GM10847 (cell line): ENCODE results near the gene CPLANE2.
A peak's percentile ranks its signal among the peaks of the same experiment; 100 is the strongest.

Experiments
- POLR2A ChIP-seq: IDR thresholded peaks from 2 replicates; pipeline ENCODE4 v1.6.1; 2011; ENCODE audit not compliant: insufficient read length; ENCODE audit errors: extremely low read depth

The CPLANE2 gene

DNA sequence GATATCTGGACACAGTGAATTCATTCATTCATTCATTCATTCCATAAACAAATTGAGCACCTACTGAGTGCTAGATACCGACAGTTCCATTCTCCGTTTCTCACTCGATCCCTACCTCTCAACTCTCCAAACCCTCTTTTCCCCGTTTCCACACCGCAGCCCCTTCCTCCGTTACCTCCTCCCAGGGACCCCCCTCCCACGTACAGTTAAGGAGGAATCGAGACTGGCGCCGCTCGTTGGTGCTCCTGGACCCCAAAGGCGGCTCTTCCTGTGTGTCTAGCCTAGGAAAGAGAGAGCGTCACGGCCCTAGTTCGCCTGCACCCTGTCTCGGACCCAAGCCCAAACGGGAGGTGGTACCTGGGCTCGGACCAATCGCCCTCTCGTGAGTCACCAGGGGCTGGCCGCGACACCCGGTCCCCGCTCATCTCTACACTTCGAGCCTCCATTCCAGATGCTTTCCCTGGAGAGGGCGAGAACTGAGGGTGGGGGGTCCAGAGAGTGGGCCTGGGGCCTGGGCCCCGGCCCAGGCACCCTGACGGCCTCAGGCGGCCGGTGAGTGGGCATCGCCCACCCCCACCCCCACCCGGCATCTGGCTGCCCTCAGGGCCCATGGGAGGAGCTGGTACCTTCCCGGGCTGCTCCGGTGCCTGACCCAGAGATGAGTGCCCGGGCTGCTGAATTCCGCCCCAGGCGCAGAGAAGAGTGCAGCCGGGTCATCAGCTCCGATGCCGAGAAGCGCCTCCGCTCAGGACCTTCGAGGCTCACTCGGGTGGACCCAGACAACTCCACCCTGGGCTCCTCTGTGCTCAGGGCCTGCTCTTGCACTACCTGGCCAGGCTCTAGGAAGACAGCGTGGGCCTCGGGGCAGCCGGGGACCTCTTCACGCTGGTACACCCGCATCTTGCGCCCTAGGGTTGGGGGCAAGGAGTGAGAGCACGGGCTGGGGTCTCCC, 29.4 kb downstream of the CPLANE2 start:
- TF ChIP-seq POLR2A = no peak

DNA sequence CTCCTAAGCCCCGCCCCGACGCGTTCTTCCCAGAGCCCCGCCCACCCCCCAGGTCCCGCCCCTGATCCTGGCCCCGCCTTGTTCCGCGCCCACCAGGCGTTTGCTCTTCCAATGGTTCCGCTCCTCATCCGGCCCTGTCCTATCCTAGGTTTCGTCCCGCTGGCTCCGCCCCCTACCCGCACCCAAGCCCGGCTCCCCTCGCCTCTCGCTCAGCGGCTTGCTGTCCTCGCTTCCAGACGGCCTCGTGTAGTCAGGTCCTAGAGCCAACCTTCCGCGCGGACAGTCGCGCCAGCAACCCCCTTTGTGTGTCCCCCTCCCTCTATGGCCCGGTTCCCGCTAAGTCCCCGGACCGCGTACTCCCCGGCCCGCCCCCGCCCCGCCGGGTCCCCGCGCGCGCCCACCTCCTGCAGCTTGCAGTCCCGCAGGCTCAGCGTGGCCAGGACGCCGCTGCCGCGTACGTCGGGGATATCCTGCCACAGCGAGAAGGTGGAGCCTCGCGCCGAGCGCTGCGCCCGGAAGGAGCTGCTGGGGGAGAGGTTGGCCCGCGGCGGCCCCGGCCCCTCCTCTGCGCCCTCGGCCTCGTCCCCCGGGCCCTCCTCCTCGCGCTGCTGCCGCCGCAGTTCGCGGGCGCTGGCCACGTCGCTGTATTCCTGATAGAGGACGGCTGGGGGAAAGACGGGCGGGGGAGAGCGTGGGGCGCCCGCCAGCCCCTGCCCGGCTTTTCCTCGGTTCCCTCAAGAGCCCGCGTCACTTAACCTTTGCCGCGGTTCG, 30.3 kb downstream of the CPLANE2 start:
- peak; percentile 47 for TF ChIP-seq POLR2A

DNA sequence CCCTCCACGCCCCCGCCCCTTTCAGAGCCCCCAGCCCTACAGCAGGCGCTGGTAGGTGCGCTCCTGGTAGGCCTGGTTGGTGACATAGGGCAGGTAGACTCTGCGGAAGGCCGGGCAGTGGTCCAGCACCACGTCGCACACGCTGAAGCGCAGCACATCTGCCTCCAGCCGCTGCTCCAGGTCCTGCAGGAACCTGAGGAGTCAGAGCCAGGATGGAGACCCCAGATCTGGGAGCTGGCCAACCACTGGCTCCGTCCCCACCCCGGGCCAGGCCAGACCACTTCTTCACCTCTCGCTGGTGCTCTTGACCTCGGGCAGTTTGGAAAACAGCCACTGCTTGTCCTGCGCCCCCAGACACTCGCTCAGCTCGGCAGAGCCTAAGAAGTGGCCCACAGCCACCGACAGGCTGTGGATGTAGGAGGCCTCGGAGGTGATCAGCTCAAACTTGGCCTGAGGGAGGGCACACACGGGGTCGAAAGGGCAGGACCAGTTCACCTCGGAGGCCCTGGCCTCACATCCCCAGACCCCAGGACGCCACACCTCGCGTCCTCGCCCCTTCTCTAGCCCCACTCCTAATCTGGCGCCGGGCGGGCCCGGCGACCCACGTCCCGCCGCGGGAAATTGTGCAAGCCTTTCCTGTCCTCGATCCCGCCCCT, 31.0 kb downstream of the CPLANE2 start:
- TF ChIP-seq POLR2A = no peak

DNA sequence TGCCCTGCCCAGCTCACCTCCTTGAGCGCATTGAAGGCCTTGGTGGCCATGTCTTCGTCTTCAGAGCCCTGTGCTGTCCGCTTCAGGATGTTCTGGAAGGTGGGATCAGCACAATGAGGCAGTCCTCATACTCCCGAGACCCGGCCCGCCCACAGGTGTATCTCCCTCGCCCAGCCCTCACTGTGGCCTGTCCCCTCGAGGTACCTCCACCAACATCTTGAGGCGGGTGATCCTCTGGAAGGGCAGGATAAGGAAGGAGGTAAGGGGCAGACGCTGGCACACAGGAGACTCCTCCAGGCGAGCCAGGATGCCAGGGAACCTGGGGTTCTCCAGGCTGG, 31.7 kb downstream of the CPLANE2 start:
- TF ChIP-seq POLR2A = no peak

DNA sequence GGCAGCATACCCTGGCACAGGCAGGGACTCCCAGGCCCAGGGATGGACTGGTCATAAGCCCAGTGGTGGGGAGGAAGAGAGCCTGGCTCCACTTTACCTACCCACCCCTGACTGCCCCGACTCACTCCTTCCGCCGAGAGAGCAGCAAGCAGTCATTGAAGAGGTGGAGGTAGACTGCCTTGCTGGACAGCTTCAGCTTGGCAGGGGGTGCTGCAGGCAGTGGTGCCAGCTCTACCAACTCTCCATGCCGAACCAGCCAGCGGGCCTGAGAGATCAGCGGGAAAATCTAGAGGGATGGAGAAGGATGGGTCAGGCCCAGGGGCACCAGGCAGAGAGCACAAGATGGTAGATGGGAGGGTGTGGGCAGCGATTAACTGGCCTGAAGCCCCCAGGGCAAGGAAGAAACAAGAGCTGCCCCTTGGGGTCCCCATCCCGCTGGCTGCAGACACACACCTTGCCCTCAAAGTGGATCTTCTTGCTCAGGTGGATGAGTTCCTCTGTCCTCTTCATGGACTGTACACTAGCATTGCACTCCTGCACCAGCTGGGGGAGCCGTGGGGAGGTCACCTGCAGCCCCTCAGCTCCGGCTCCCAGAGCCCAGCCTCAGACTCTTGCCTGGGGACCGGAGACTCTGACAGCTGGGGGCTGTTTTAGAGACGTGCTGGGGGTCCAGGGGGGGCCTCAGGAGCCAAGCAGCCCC, 32.2 kb downstream of the CPLANE2 start:
- TF ChIP-seq POLR2A = no peak

DNA sequence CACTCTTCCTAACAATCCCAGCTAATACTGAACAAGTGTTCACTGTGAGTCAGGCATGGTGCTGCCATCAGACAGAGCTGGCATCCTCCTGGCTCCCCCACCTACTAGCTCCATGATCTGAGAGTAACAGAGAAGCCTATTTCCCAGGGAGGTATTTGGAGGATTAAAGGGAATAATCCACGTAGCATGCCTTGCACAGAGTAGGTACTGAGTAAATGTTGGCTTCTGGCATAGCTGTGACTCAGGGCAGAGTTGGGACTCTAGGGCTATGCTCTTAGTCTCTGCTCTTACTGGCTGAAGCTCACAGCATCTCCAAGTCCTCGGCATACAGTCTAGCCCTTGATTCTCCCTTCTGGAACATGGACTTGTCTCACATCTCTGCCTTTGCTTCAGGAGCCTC, 32.8 kb downstream of the CPLANE2 start:
- TF ChIP-seq POLR2A = no peak

DNA sequence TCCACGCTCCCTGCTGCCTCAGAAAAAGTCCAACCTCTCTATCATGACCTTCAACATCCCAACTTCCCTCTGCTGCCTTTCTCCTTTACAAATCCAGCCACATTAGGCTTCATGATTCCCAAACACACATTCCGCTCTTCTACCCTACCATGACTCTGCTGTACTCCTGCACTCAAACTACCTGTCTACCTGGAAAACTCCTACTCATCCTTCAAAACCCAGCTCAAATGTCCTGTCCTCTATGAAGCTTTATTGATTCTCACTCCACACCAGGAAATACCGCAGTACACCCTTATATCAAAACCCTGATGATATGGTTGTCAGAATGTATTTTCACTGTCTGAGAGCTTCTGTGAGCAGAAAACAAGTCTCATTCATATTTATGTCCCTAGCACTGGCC, 33.4 kb downstream of the CPLANE2 start:
- TF ChIP-seq POLR2A = no peak

DNA sequence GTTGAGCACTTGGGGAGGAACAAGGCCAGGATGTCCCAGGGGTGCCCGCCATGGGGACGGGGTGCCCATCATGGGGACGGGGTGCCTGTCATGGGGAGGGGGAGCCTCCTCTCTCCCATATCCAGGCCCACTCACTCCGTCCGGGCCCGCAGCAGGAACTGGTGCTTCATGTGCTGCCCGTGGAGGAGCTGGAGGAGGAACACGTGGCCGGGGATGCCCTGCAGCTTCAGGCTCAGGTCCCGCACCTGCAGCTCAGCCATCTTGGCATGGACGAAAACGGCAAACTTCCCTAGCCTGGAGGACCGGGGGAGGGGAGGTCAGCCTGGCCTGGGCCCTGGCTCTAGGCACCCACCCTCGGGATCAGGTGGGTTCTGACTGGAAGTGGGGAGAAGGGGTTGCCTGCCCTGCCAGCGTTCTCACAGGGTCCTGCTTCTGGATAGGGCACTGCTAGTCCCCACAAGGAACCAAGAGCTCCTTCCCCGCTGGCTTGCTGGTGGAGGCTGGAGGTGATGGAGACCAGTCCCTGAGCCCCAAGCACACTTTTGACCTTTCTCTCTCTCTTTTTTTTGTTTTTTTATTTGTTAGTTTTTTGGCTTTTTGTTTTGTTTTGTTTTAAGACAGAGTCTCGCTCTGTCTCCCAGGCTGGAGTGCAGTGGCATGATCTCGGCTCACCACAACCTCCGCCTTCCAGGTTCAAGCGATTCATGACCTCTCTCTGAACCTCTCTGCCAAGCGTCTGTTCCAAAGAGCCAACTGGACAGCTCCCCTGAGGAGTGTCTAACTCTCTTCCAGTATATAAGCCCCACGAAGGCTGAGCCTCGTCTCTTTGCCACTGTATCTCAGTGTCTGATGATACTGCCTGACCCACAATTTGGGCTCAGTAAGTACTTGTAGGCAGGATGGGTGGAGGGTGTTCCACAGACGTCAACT, 34.4 kb downstream of the CPLANE2 start:
- TF ChIP-seq POLR2A = no peak

DNA sequence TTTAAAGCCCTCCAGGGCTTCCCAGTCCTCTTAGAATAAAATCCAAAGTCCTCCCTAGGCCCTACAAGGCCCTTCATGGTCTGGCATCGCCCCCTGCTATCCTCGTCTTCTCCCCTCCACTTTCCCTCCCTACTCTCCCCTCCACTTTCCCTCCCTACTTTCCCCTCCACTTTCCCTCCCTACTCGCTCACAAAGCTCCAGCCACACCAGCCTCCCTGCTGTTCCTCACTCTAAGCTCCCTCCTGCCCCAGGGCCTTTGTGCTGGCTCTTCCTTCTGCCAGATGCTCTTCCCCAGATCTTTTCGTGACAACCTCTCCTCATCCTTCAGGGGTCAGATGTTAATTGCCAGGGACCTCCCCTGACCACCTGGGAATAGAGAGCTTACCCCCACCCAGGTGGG, 37.3 kb downstream of the CPLANE2 start:
- no peak for TF ChIP-seq POLR2A

DNA sequence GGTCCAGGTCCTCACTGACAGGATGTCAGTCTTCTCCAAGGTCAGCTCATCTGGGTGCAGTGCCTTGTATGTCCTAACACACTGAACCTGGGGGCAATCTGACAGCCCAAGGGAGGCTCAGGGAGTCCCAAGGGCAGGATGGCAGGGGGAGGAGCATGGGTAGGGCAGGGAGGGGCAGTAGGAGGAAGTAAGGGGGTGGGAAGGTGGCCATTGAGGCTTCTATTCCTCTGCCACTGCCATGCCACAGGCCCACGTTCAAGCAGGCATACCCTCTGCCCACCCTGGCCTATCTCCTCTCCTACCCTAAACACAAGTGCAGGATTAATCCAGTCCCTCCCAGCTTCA, 37.9 kb downstream of the CPLANE2 start:
- TF ChIP-seq POLR2A = no peak

DNA sequence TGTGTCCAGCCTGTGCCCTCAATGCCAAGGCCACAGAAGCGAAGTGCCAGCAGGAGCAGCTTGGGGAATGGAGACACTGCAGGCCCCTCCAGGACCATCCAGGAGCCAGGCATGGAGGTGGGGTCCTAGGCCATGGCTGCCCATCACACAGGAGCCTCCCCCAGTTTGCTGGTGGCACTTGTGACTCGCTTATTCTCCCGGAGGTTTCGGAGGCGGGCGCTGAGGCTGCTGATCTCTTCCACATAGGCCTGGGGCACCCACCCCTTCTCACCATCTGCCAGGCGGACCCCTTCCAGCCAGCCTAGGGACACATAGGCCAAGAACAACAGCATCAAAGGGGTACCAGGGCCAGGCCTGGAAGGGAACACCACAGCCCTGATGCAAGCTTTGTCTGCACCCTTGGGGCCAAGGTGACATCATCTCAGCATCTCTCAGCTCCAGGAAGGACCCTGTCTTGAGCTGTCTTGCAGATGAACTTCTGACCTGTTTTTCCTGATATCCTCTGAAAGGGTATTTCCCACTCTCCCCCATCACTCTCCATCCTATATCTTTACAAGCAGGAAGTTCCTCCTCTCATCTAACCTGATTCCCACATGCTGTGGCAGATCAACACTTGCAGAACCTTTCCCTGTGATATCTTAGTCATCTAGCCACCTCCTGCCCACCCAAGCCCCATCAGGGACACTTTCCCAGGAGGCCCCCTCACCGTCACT, 38.4 kb downstream of the CPLANE2 start:
- TF ChIP-seq POLR2A = no peak

DNA sequence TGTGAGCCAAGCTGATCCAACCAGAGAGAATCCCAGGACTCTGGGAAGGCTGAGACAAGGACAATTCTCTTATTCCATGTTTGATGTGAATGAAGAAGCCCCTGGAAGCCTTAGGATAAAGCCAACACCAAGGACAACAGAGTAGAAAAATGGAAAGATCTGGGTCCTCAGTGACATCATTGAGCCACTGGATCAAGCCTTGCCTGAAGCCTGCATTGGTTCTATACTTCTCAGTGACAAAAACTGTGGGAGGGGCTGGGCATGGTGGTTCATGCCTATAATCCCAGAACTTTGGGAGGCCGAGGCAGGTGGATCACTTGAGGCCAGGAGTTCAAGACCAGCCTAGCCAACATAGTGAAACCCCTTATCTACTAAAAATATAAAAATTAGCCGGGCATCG, 40.1 kb downstream of the CPLANE2 start:
- TF ChIP-seq POLR2A = no peak

DNA sequence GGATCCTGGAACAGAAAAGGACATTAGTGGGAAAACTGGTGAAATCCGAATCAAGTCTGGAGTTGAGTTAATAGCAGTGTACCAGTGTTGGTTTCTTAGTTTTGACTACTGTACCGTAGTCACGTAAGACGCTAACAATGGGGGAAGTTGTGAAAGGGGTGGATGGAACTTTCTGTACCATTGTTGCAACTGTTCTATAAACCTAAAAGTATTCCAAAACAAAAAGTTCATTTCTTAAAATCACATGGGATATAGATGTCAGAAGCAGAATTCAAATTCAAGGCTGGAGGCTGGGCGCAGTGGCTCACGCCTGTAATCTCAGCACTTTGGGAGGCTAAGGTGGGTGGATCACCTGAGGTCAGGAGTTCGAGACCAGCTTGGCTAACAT, 41.5 kb downstream of the CPLANE2 start:
- no peak for TF ChIP-seq POLR2A
